ENCODE data around the gene TCOF1.

The TCOF1 gene

GRCh38 chr5:150448952-150449516, 91.5 kb downstream of the TCOF1 start:
- TF ChIP-seq SNAI2 (CRISPR knock-in tag; IDR thresholded peaks at IDR 0.05) (no peak), GLIS3 (CRISPR knock-in tag; IDR thresholded peaks at IDR 0.05) (0 out of 2 replicates have a peak, but pooled peaks have one; percentile 46)

More at GRCh38 chr5:150448952-150449516, 91.5 kb downstream of the TCOF1 start:
- peak; percentile 64 for ATAC-seq
